GM12878 (cell line): ENCODE measurements around the gene PCLO. TPM values are rescaled to one million over a fixed set of nuclear protein-coding genes. Genes with fewer than 3 reads are reported as not detected.

Experiments used
- ATAC-seq: fragments of 200-7000 bp; cut with Tn5 transposase; 3 replicates; pipeline ENCODE4 v1.9.1; 2020; ENCODE audit warnings: mild to moderate bottlenecking, moderate library complexity
- BruUV-seq: library from RNA; stranded (reverse); fragments of 400-500 nt; replicated peaks from 2 replicates; lab custom pipeline; 2021; lab: Mats Ljungman, UMichigan
- CTCF ChIA-PET: fragments of 300-600 bp; sonication (Branson Sonifier 250); formaldehyde crosslinking; extraction: SDS; loops from one replicate; lab custom pipeline; 2021; ENCODE audit warnings: inconsistent platforms; lab: Yijun Ruan, JAX
- POLR2A ChIA-PET: fragments of 350-600 bp; formaldehyde crosslinking; extraction: SDS; loops from one replicate; lab custom pipeline; 2021; ENCODE audit warnings: inconsistent platforms; lab: Charles Lee
- RAD21 ChIA-PET: fragments of 300-600 bp; sonication (Branson Sonifier 250); formaldehyde crosslinking; loops from one replicate; lab custom pipeline; 2023; ENCODE audit warnings: antibody characterized with exemption; ENCODE audit not compliant: unreplicated experiment; lab: Charles Lee
- SMC1A ChIA-PET: fragments of 300-600 bp; sonication (Branson Sonifier 250); formaldehyde crosslinking; loops from one replicate; lab custom pipeline; 2023; ENCODE audit not compliant: unreplicated experiment, uncharacterized antibody; lab: Charles Lee
- DNase-seq: peaks from one replicate; pipeline ENCODE4 v3.0.0-alpha.2; 2011; ENCODE audit warnings: low read depth, low spot score
- FAIRE-seq: peaks from 3 replicates; lab custom pipeline; 2011; peaks lifted over from hg19 to GRCh38; lab: Jason Lieb, UNC
- H2AFZ ChIP-seq: 2 replicates; pipeline ENCODE4 v1.6.0; 2011; ENCODE audit warnings: low read depth, low read length, control low read depth; ENCODE audit not compliant: control insufficient read depth
- H3K27ac ChIP-seq: 2 replicates; pipeline ENCODE4 v1.5.1; 2011; ENCODE audit warnings: control low read depth; ENCODE audit not compliant: control insufficient read depth, insufficient read depth
- H3K27me3 ChIP-seq, 2 experiments: replicated peaks in 1 of 2; 2 replicates each; pipeline versions ENCODE4 v1.6.0 to v1.6.1; 2011; ENCODE audit warnings: low read length in 1 of 2; ENCODE audit not compliant: control insufficient read depth in 2 of 2, insufficient read depth in 2 of 2
- H3K36me3 ChIP-seq, 2 experiments: 2 replicates each; pipeline ENCODE4 v1.5.1; 2011; ENCODE audit warnings: low read length in 1 of 2; ENCODE audit not compliant: control insufficient read depth in 2 of 2, insufficient read depth in 2 of 2
- H3K4me1 ChIP-seq: 2 replicates; pipeline ENCODE4 v1.6.1; 2011; ENCODE audit warnings: mild to moderate bottlenecking, low read length, moderate library complexity, mixed read lengths; ENCODE audit not compliant: control insufficient read depth, insufficient read depth
- H3K4me2 ChIP-seq: 2 replicates; pipeline ENCODE4 v1.6.0; 2011; ENCODE audit warnings: control low read depth; ENCODE audit not compliant: control insufficient read depth, insufficient read depth
- H3K4me3 ChIP-seq: fragments of 200-600 bp; sonication (generic); 2 replicates; pipeline ENCODE4 v1.5.1; 2016
- H3K79me2 ChIP-seq: 2 replicates; pipeline ENCODE4 v1.6.0; 2011; ENCODE audit warnings: low read length; ENCODE audit not compliant: control insufficient read depth, insufficient read depth
- H3K9ac ChIP-seq: 2 replicates; pipeline ENCODE4 v1.8.0; 2011; ENCODE audit warnings: low read length, control low read depth, mixed read lengths; ENCODE audit not compliant: control insufficient read depth, insufficient read depth
- H3K9me3 ChIP-seq: replicated peaks from 3 replicates; pipeline ENCODE4 v1.5.1; 2011; ENCODE audit warnings: mild to moderate bottlenecking, low read length; ENCODE audit not compliant: control insufficient read depth, insufficient read depth
- H4K20me1 ChIP-seq: 2 replicates; pipeline ENCODE4 v1.6.0; 2011; ENCODE audit not compliant: control insufficient read depth, insufficient read depth
- CHD2 ChIP-seq: IDR thresholded peaks from 2 replicates; pipeline ENCODE4 v1.6.1; 2011; ENCODE audit warnings: low read depth, low read length, improper control_type of control experiment, borderline replicate concordance
- CREM ChIP-seq: IDR thresholded peaks from 2 replicates; pipeline ENCODE4 v1.6.1; 2014; ENCODE audit warnings: antibody characterized with exemption, low read depth
- FOXM1 ChIP-seq: IDR thresholded peaks from 2 replicates; pipeline ENCODE4 v1.6.1; 2012; ENCODE audit warnings: low read depth, mild to moderate bottlenecking, inconsistent platforms, low read length, moderate library complexity
- GABPA ChIP-seq: IDR thresholded peaks from 2 replicates; pipeline ENCODE4 v1.6.1; 2014; ENCODE audit warnings: antibody characterized with exemption, low read depth, mild to moderate bottlenecking, inconsistent platforms
- IKZF2 ChIP-seq, 2 experiments: fragments of 450-650 bp; IDR thresholded peaks; 2 replicates each; pipeline ENCODE4 v1.6.1; 2017; ENCODE audit warnings: mild to moderate bottlenecking in 2 of 2, moderate library complexity in 2 of 2
- MEF2B ChIP-seq: fragments of 450-650 bp; IDR thresholded peaks from 2 replicates; pipeline ENCODE4 v1.6.1; 2018; ENCODE audit warnings: mild to moderate bottlenecking, moderate library complexity; ENCODE audit not compliant: partially characterized antibody, poor library complexity, severe bottlenecking
- NBN ChIP-seq: fragments of 450-650 bp; IDR thresholded peaks from 2 replicates; pipeline ENCODE4 v1.6.1; 2016
- NFYA ChIP-seq: IDR thresholded peaks from 2 replicates; pipeline ENCODE4 v1.6.1; 2011; ENCODE audit warnings: low read depth, mild to moderate bottlenecking, low read length, improper control_type of control experiment, borderline replicate concordance
- SUZ12 ChIP-seq: fragments of 200-600 bp; sonication (generic); IDR thresholded peaks from one replicate; pipeline ENCODE4 v1.6.1; 2018; ENCODE audit warnings: antibody characterized with exemption, mild to moderate bottlenecking; ENCODE audit not compliant: unreplicated experiment
- TARDBP ChIP-seq: IDR thresholded peaks from 2 replicates; pipeline ENCODE4 v1.6.1; 2016; ENCODE audit warnings: borderline replicate concordance
- TCF7 ChIP-seq: IDR thresholded peaks from 2 replicates; pipeline ENCODE4 v1.6.1; 2014; ENCODE audit warnings: antibody characterized with exemption, borderline replicate concordance
- WGBS: methylation state at CpG from one replicate; pipeline ENCODE4 v1.1.6; 2016; ENCODE audit warnings: low lambda C conversion rate; ENCODE audit not compliant: insufficient replicate concordance, insufficient coverage; ENCODE audit errors: missing lambda C conversion rate; 5-methylcytosine and 5-hydroxymethylcytosine counted together
- in situ Hi-C: fragments of 300-500 bp; cut with MboI; formaldehyde crosslinking; loops from 9 replicates; pipeline ENCODE4 v1.14.3; 2018; ENCODE audit warnings: mixed read lengths
- intact Hi-C: fragments of 100-400 bp; cut with micrococcal nuclease; formaldehyde crosslinking; loops from one replicate; pipeline ENCODE4 v1.14.2; 2022; ENCODE audit not compliant: unreplicated experiment
- polyA plus RNA-seq, 11 experiments: library from polyadenylated mRNA; depleted of rRNA in 4 of 11; unstranded in 6 of 11; stranded (reverse) in 5 of 11; fragments of >200 nt; fragmentation: Nextera tagmentation in 4 of 11; fragmentation: Illumina TruSeq in 1 of 11; extraction: Ambion mirVana in 4 of 11; extraction: Trizol in 1 of 11; gene quantifications; 1 replicate in 1 of 11; 2 replicates in 10 of 11; pipeline versions ENCODE4 v1.2.1 to v1.2.3, GENCODE V29; 2011 to 2016; ENCODE audit warnings: inconsistent platforms in 2 of 11, missing spikeins in 2 of 11, low read depth in 1 of 11
- total RNA-seq, 4 experiments: library from RNA; depleted of rRNA in 3 of 4; stranded (reverse); fragments of >200 nt in 3 of 4; fragmentation: Illumina TruSeq in 1 of 4; extraction: Trizol in 1 of 4; gene quantifications; 2 replicates each; pipeline versions ENCODE4 v1.2.1 to v1.2.3, GENCODE V29; 2013 to 2021
- TF ChIP-seq, protein P1 (sequence below): fragments of 450-650 bp; IDR thresholded peaks from 2 replicates; pipeline ENCODE4 v1.6.1; 2016; ENCODE audit warnings: mild to moderate bottlenecking
- TF ChIP-seq, protein P2 (sequence below): fragments of 450-650 bp; IDR thresholded peaks from 2 replicates; pipeline ENCODE4 v1.6.1; 2014; ENCODE audit warnings: mild to moderate bottlenecking

PCLO gene
- total and polyA plus RNA-seq, 10 of the 15 experiments (the other 5 are each of a cell fraction or from before 2014, with no cell fraction given): 0.01 to 0.08 (median 0.03) TPM; not detected in 6

DNA sequence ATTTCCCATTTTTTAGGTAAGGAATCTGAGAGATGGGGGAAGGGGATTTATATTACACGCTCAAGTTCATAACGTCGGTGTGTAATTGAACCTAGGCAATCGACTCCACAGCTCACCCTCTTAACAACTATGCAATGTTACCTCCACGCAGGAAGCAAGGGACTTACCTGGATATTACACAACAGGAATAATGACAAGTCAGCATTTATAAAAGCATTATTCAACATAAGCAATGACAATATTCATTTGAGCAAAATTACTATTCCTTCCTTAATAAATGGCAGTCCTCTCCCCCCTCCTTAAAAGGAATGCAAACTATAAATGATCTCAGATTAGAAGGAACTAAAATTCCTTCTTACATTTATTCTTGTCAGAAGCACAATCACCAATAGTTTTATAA, 104.0 kb downstream of the PCLO start:
- Histone ChIP-seq H3K27ac (no peak overlapping the region), H3K27me3 (no peaks in the 10 kb centered on the region), H3K36me3 (no peaks in the 10 kb centered on the region), H3K4me3 (no peak overlapping the region), H3K9me3 (no peaks in the 10 kb centered on the region), H3K9ac (no peak overlapping the region), H3K4me2 (no peak overlapping the region), H3K4me1 (no peaks in the 10 kb centered on the region), H3K79me2 (no peaks in the 10 kb centered on the region), H2AFZ (no peak overlapping the region), H4K20me1 (no peaks in the 10 kb centered on the region)
- FAIRE-seq: no peak
- DNase-seq: no peak
- in situ Hi-C loops (no loop called here), intact Hi-C loops (no loop called here)
- POLR2A ChIA-PET: no interaction called here
- TF ChIP-seq FOXM1 (no peak), CREM (no peak), NFYA (no peak), MEF2B (no peak), TCF7 (no peak), CHD2 (no peak), TARDBP (no peak), SUZ12 (no peak), GABPA (no peak), IKZF2 (IDR thresholded peaks at IDR 0.05) (no peak), NBN (no peak)
- TF ChIP-seq, protein P1, sequence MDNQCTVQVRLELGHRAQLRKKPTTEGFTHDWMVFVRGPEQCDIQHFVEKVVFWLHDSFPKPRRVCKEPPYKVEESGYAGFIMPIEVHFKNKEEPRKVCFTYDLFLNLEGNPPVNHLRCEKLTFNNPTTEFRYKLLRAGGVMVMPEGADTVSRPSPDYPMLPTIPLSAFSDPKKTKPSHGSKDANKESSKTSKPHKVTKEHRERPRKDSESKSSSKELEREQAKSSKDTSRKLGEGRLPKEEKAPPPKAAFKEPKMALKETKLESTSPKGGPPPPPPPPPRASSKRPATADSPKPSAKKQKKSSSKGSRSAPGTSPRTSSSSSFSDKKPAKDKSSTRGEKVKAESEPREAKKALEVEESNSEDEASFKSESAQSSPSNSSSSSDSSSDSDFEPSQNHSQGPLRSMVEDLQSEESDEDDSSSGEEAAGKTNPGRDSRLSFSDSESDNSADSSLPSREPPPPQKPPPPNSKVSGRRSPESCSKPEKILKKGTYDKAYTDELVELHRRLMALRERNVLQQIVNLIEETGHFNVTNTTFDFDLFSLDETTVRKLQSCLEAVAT: no peak
- TF ChIP-seq, protein P2, sequence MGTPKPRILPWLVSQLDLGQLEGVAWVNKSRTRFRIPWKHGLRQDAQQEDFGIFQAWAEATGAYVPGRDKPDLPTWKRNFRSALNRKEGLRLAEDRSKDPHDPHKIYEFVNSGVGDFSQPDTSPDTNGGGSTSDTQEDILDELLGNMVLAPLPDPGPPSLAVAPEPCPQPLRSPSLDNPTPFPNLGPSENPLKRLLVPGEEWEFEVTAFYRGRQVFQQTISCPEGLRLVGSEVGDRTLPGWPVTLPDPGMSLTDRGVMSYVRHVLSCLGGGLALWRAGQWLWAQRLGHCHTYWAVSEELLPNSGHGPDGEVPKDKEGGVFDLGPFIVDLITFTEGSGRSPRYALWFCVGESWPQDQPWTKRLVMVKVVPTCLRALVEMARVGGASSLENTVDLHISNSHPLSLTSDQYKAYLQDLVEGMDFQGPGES: no peak
- BruUV-seq: no TSS peak
- SMC1A ChIA-PET: interaction anchor here (0.8 kb wide), 1 partner anchor 24 kb away, joined by 3 read pairs; no protein-coding TSS in a partner anchor
- 65% methylated on average over 5 of the region's 5 CpGs for WGBS
- no peak for ATAC-seq
- RAD21 ChIA-PET: no interaction called here
- CTCF ChIA-PET: no interaction called here
